Activated CD4-positive, alpha-beta T cell treated with anti-CD3 and anti-CD28 coated beads for 36 hours (primary cell): ENCODE measurements around the gene PACC1. TPM values are rescaled to one million over a fixed set of nuclear protein-coding genes. Genes with fewer than 3 reads are reported as not detected.
"Not testable (repeated sequence)": the region's sequence is repeated elsewhere in the genome, so short reads cannot be mapped to it uniquely, and the experiment has no call there.

Source experiments
- ATAC-seq: fragments of 200-7000 bp; cut with Tn5 transposase; one replicate; pipeline ENCODE4 v1.10.0; 2021; ENCODE audit warnings: mild to moderate bottlenecking, moderate library complexity
- CTCF ChIA-PET: fragments of 350-600 bp; sonication (Branson Sonifier 250); formaldehyde crosslinking; loops from one replicate; lab custom pipeline; 2021; ENCODE audit warnings: antibody characterized with exemption; lab: Charles Lee
- POLR2A ChIA-PET: fragments of 350-600 bp; sonication (Branson Sonifier 250); formaldehyde crosslinking; loops from one replicate; lab custom pipeline; 2021; ENCODE audit warnings: antibody characterized with exemption, inconsistent platforms; lab: Charles Lee
- DNase-seq: peaks from one replicate; pipeline ENCODE4 v3.0.0-alpha.2; 2020
- H3K27ac Mint-ChIP-seq: one replicate; pipeline ENCODE4 v1.8.0; 2021; ENCODE audit warnings: mixed read lengths
- H3K27me3 Mint-ChIP-seq: one replicate; pipeline ENCODE4 v1.8.0; 2021; ENCODE audit warnings: mixed read lengths
- H3K36me3 Mint-ChIP-seq: one replicate; pipeline ENCODE4 v1.8.0; 2021; ENCODE audit warnings: low read depth, mixed read lengths
- H3K4me1 Mint-ChIP-seq: one replicate; pipeline ENCODE4 v1.8.0; 2021; ENCODE audit warnings: mixed read lengths
- H3K4me3 Mint-ChIP-seq: one replicate; pipeline ENCODE4 v1.8.0; 2021; ENCODE audit warnings: mild to moderate bottlenecking, moderate library complexity, mixed read lengths
- H3K9me3 Mint-ChIP-seq: one replicate; pipeline ENCODE4 v1.8.0; 2021; ENCODE audit warnings: low read depth, mixed read lengths
- intact Hi-C, 2 experiments: fragments of 100-400 bp; cut with DNase I in 1 of 2; cut with micrococcal nuclease in 1 of 2; formaldehyde crosslinking; loops; one replicate each; pipeline versions ENCODE4 v1.14.2 to v1.15.1; 2022 to 2024; cut with DNase I, micrococcal nuclease
- total RNA-seq, 2 experiments: library from RNA; stranded (reverse); gene quantifications; one replicate each; pipeline ENCODE4 v1.2.3, GENCODE V29; 2021

The PACC1 gene
- total RNA-seq, 2 experiments from 2014 or later, result 9.2 to 13.8 TPM

GRCh38 chr1:212328248-212328647 is 86.4 kb downstream of the PACC1 start:
- ChIA-PET CTCF (no interaction called here), POLR2A (no interaction called here)
- intact Hi-C loops, result no loop called here
- Mint-ChIP-seq H3K27ac (no peak overlapping the region), H3K4me3 (no peak overlapping the region), H3K4me1 (peaks cover 17% of the 10 kb centered on the region), H3K27me3 (no peaks in the 10 kb centered on the region), H3K9me3 (no peaks in the 10 kb centered on the region), H3K36me3 (peaks cover 13% of the 10 kb centered on the region)
- DNase-seq, result no peak
- ATAC-seq, result no peak

- H3K27ac Mint-ChIP-seq, result no peak overlapping the region
- H3K4me3 Mint-ChIP-seq, result no peak overlapping the region
- DNase-seq (no peak), ATAC-seq (no peak)
- ChIA-PET CTCF (no interaction called here), POLR2A (no interaction called here)
- peaks cover 26% of the 10 kb centered on the region for H3K4me1 Mint-ChIP-seq
- intact Hi-C loops, result no loop called here
- peaks cover 8% of the 10 kb centered on the region for H3K36me3 Mint-ChIP-seq
- no peaks in the 10 kb centered on the region for H3K27me3 Mint-ChIP-seq
- H3K9me3 Mint-ChIP-seq, result no peaks in the 10 kb centered on the region
These were observed 88.1 kb downstream of the PACC1 start for GRCh38 chr1:212326541-212326940.

GRCh38 chr1:212323066-212323465 is 91.6 kb downstream of the PACC1 start:
- CTCF ChIA-PET, result interaction anchor here (0.7 to 1.4 kb wide), 3 partner anchors 24 to 221 kb away, joined by 3 to 4 read pairs (median 3); no protein-coding TSS in a partner anchor
- Mint-ChIP-seq H3K27ac (no peak overlapping the region), H3K27me3 (no peaks in the 10 kb centered on the region), H3K4me3 (no peak overlapping the region), H3K9me3 (no peaks in the 10 kb centered on the region), H3K36me3 (peaks cover 6% of the 10 kb centered on the region), H3K4me1 (peaks cover 29% of the 10 kb centered on the region)
- POLR2A ChIA-PET, result no interaction called here
- no peak for ATAC-seq
- intact Hi-C loops, result no loop called here
- DNase-seq, result no peak

- H3K4me1 Mint-ChIP-seq, result peaks cover 43% of the 10 kb centered on the region
- H3K27ac Mint-ChIP-seq, CTCF ChIA-PET, H3K4me3 Mint-ChIP-seq, ATAC-seq, H3K9me3 Mint-ChIP-seq, H3K27me3 Mint-ChIP-seq, POLR2A ChIA-PET, H3K36me3 Mint-ChIP-seq, intact Hi-C loops, DNase-seq: not testable (repeated sequence)
These were observed 93.7 kb downstream of the PACC1 start for GRCh38 chr1:212321031-212321430.

- ChIA-PET CTCF (interaction anchor here (1.2 kb wide), 1 partner anchor 9 kb away, joined by 3 read pairs; no protein-coding TSS in a partner anchor), POLR2A (no interaction called here)
- Mint-ChIP-seq H3K4me3 (no peak overlapping the region), H3K27ac (no peak overlapping the region), H3K27me3 (no peaks in the 10 kb centered on the region), H3K9me3 (no peaks in the 10 kb centered on the region), H3K4me1 (peaks cover 43% of the 10 kb centered on the region), H3K36me3 (peaks cover 11% of the 10 kb centered on the region)
- intact Hi-C loops, result no loop called here
- no peak for DNase-seq
- no peak for ATAC-seq
These were observed 96.8 kb downstream of the PACC1 start for GRCh38 chr1:212317916-212318315.

- H3K4me1 Mint-ChIP-seq, result peaks cover 42% of the 10 kb centered on the region
- intact Hi-C loops, result loop anchor here in 1 of 2 experiments (1.0 kb wide), 1 partner anchor 31 kb away; the partner anchor contains the start of gene PPP2R5A
- no peak overlapping the region for H3K4me3 Mint-ChIP-seq
- ChIA-PET POLR2A (interaction anchor here (0.6 kb wide), 3 partner anchors 28 to 987 kb away, joined by 3 to 7 read pairs (median 3); no protein-coding TSS in a partner anchor), CTCF (interaction anchor here (0.7 to 2.0 kb wide), 4 partner anchors 15 to 253 kb away, joined by 3 to 6 read pairs (median 3); no protein-coding TSS in a partner anchor)
- peaks cover 17% of the 10 kb centered on the region for H3K36me3 Mint-ChIP-seq
- peak; percentile 21 for DNase-seq
- no peaks in the 10 kb centered on the region for H3K27me3 Mint-ChIP-seq
- peak; percentile 87 for ATAC-seq
- peak overlapping the region; percentile 8 for H3K27ac Mint-ChIP-seq
- H3K9me3 Mint-ChIP-seq, result peaks cover 2% of the 10 kb centered on the region
These were observed 98.8 kb downstream of the PACC1 start for GRCh38 chr1:212315907-212316306.

GRCh38 chr1:212315184-212315583 is 99.5 kb downstream of the PACC1 start:
- CTCF ChIA-PET, result interaction anchor here (1.3 to 2.0 kb wide), 2 partner anchors 53 to 141 kb away, joined by 4 to 6 read pairs; no protein-coding TSS in a partner anchor
- peaks cover 18% of the 10 kb centered on the region for H3K36me3 Mint-ChIP-seq
- no peak overlapping the region for H3K27ac Mint-ChIP-seq
- intact Hi-C loops, result no loop called here
- H3K9me3 Mint-ChIP-seq, result peaks cover 2% of the 10 kb centered on the region
- H3K4me1 Mint-ChIP-seq, result peaks cover 44% of the 10 kb centered on the region
- ATAC-seq, result peak; percentile 45
- POLR2A ChIA-PET, result no interaction called here
- no peaks in the 10 kb centered on the region for H3K27me3 Mint-ChIP-seq
- DNase-seq, result no peak
- no peak overlapping the region for H3K4me3 Mint-ChIP-seq

Other genes starting within 250 kb of the PACC1 start
- gene PPP2R5A, start 129.5 kb downstream of the PACC1 start, total RNA-seq, result 10 to 100 TPM; 32.3 to 36.1 TPM
- 10 to 100 TPM; 30.8 to 34.1 TPM for gene NENF, start 18.0 kb upstream of the PACC1 start, total RNA-seq
- gene ATF3, start 193.9 kb upstream of the PACC1 start, total RNA-seq, result 10 to 100 TPM; 40.3 to 44.9 TPM